IMR-90 (cell line): ENCODE measurements around the gene BLVRB. TPM values are rescaled to one million over a fixed set of nuclear protein-coding genes. Genes with fewer than 3 reads are reported as not detected.

Experiments
- ATAC-seq: fragments of 200-7000 bp; cut with Tn5 transposase; 2 replicates; pipeline ENCODE4 v1.9.1; 2020; ENCODE audit warnings: low read depth, mild to moderate bottlenecking, moderate library complexity
- BruUV-seq: library from RNA; stranded (reverse); fragments of 400-500 nt; replicated peaks from 2 replicates; lab custom pipeline; 2021; lab: Mats Ljungman, UMichigan
- CTCF ChIA-PET: fragments of 300-600 bp; formaldehyde crosslinking; extraction: SDS; loops from one replicate; lab custom pipeline; 2021; ENCODE audit warnings: antibody characterized with exemption; lab: Yijun Ruan, JAX
- POLR2A ChIA-PET: fragments of 300-600 bp; sonication (Branson Sonifier 250); formaldehyde crosslinking; loops from one replicate; lab custom pipeline; 2022; ENCODE audit warnings: antibody characterized with exemption; ENCODE audit not compliant: unreplicated experiment; lab: Charles Lee
- DNase-seq: peaks from one replicate; pipeline ENCODE4 v3.0.0; 2013
- H2AFZ ChIP-seq: replicated peaks from 2 replicates; pipeline ENCODE3; 2013; ENCODE audit warnings: low read length, mild to moderate bottlenecking; ENCODE audit not compliant: poor library complexity
- H2AK5ac ChIP-seq: 2 replicates; pipeline ENCODE4 v1.6.1; 2013; ENCODE audit warnings: low read depth, low read length, inconsistent platforms
- H2AK9ac ChIP-seq: replicated peaks from 2 replicates; pipeline ENCODE3; 2013; ENCODE audit warnings: mild to moderate bottlenecking, low read depth, low read length, moderate library complexity; ENCODE audit not compliant: poor library complexity
- H2BK120ac ChIP-seq: 2 replicates; pipeline ENCODE4 v1.6.1; 2013; ENCODE audit warnings: low read depth, low read length, inconsistent platforms
- H2BK15ac ChIP-seq: 3 replicates; pipeline ENCODE4 v1.6.1; 2013; ENCODE audit warnings: low read depth, low read length, inconsistent platforms
- H2BK20ac ChIP-seq: 2 replicates; pipeline ENCODE4 v1.6.1; 2013; ENCODE audit warnings: low read depth, mild to moderate bottlenecking, inconsistent platforms, low read length, moderate library complexity
- H2BK5ac ChIP-seq: 2 replicates; pipeline ENCODE4 v1.6.1; 2013; ENCODE audit warnings: mild to moderate bottlenecking, low read depth, low read length, inconsistent platforms; ENCODE audit not compliant: poor library complexity, severe bottlenecking
- H3K14ac ChIP-seq: replicated peaks from 2 replicates; pipeline ENCODE4 v1.6.1; 2013; ENCODE audit warnings: low read depth, low read length, inconsistent platforms
- H3K18ac ChIP-seq: 2 replicates; pipeline ENCODE4 v1.6.1; 2013; ENCODE audit warnings: low read depth, low read length, control low read depth
- H3K23ac ChIP-seq: 2 replicates; pipeline ENCODE4 v1.6.1; 2013; ENCODE audit warnings: low read depth, low read length, inconsistent platforms
- H3K27ac ChIP-seq: 2 replicates; pipeline ENCODE4 v1.5.1; 2013; ENCODE audit warnings: mild to moderate bottlenecking, control low read depth, low read length; ENCODE audit not compliant: insufficient read depth
- H3K27me3 ChIP-seq: 2 replicates; pipeline ENCODE4 v1.6.1; 2013; ENCODE audit warnings: low read length; ENCODE audit not compliant: control insufficient read depth, insufficient read depth
- H3K36me3 ChIP-seq: 2 replicates; pipeline ENCODE4 v1.6.1; 2013; ENCODE audit warnings: low read length, mixed read lengths; ENCODE audit not compliant: control insufficient read depth, insufficient read depth
- H3K4ac ChIP-seq: 2 replicates; pipeline ENCODE4 v1.6.1; 2013; ENCODE audit warnings: low read depth, low read length, inconsistent platforms
- H3K4me1 ChIP-seq: 2 replicates; pipeline ENCODE4 v1.6.1; 2013; ENCODE audit warnings: low read length, mixed read lengths; ENCODE audit not compliant: control insufficient read depth, insufficient read depth
- H3K4me2 ChIP-seq: 2 replicates; pipeline ENCODE4 v1.6.1; 2013; ENCODE audit warnings: low read depth, mild to moderate bottlenecking, control low read depth, low read length, moderate library complexity
- H3K4me3 ChIP-seq: 2 replicates; pipeline ENCODE4 v1.5.1; 2013; ENCODE audit warnings: low read depth, mild to moderate bottlenecking, control low read depth, low read length, moderate library complexity; ENCODE audit not compliant: insufficient read depth
- H3K56ac ChIP-seq: 2 replicates; pipeline ENCODE4 v1.6.1; 2013; ENCODE audit warnings: low read length, inconsistent platforms; ENCODE audit not compliant: insufficient read depth; ENCODE audit errors: extremely low read depth
- H3K79me1 ChIP-seq, 2 experiments: 2 replicates each; pipeline ENCODE4 v1.6.1; 2013; ENCODE audit warnings: low read length in 2 of 2, inconsistent platforms in 1 of 2, low read depth in 1 of 2
- H3K9ac ChIP-seq: 2 replicates; pipeline ENCODE4 v1.6.1; 2013; ENCODE audit warnings: low read depth, low read length, control low read depth
- H3K9me1 ChIP-seq: 2 replicates; pipeline ENCODE4 v1.6.1; 2013; ENCODE audit warnings: low read length, inconsistent platforms; ENCODE audit not compliant: insufficient read depth
- H3K9me3 ChIP-seq: 2 replicates; pipeline ENCODE4 v1.6.1; 2013; ENCODE audit warnings: low read length; ENCODE audit not compliant: control insufficient read depth, insufficient read depth
- H4K20me1 ChIP-seq: 2 replicates; pipeline ENCODE4 v1.6.1; 2013; ENCODE audit warnings: low read length, inconsistent platforms; ENCODE audit not compliant: insufficient read depth
- H4K5ac ChIP-seq: 2 replicates; pipeline ENCODE4 v1.6.1; 2013; ENCODE audit warnings: mild to moderate bottlenecking, low read depth, low read length, control low read depth
- H4K8ac ChIP-seq, 2 experiments: 2 replicates each; pipeline ENCODE4 v1.6.1; 2013; ENCODE audit warnings: low read depth in 2 of 2, low read length in 2 of 2, control low read depth in 1 of 2, inconsistent platforms in 1 of 2
- H4K91ac ChIP-seq: 2 replicates; pipeline ENCODE4 v1.6.1; 2013; ENCODE audit warnings: low read depth, low read length, inconsistent platforms; ENCODE audit not compliant: insufficient read depth
- CEBPB ChIP-seq: IDR thresholded peaks from 2 replicates; pipeline ENCODE4 v1.6.1; 2012; ENCODE audit warnings: low read depth, low read length, improper control_type of control experiment
- CHD1 ChIP-seq: IDR thresholded peaks from 2 replicates; pipeline ENCODE4 v1.6.1; 2012; ENCODE audit warnings: low read depth, low read length, improper control_type of control experiment
- FOS ChIP-seq: fragments of 150-350 bp; IDR thresholded peaks from 2 replicates; pipeline ENCODE4 v1.6.1; 2016; ENCODE audit warnings: low read depth, low read length
- MAFK ChIP-seq: IDR thresholded peaks from 2 replicates; pipeline ENCODE4 v1.6.1; 2012; ENCODE audit warnings: low read depth, low read length, improper control_type of control experiment
- MAZ ChIP-seq: IDR thresholded peaks from 2 replicates; pipeline ENCODE4 v1.6.1; 2012; ENCODE audit warnings: low read depth, mild to moderate bottlenecking, low read length, improper control_type of control experiment, moderate library complexity, borderline replicate concordance
- MXI1 ChIP-seq: IDR thresholded peaks from 2 replicates; pipeline ENCODE4 v1.6.1; 2012; ENCODE audit warnings: low read depth, mild to moderate bottlenecking, low read length, moderate library complexity, borderline replicate concordance
- NFE2L2 ChIP-seq: fragments of 150-350 bp; IDR thresholded peaks from 2 replicates; pipeline ENCODE4 v1.6.1; 2016; ENCODE audit warnings: low read depth, mild to moderate bottlenecking, low read length
- POLR2A ChIP-seq: IDR thresholded peaks from 2 replicates; pipeline ENCODE4 v1.6.1; 2012; ENCODE audit warnings: mild to moderate bottlenecking, low read depth, low read length
- RAD21 ChIP-seq: IDR thresholded peaks from 2 replicates; pipeline ENCODE4 v1.6.1; 2012; ENCODE audit warnings: low read length, improper control_type of control experiment
- RCOR1 ChIP-seq: IDR thresholded peaks from 2 replicates; pipeline ENCODE4 v1.6.1; 2012; ENCODE audit warnings: mild to moderate bottlenecking, low read length, improper control_type of control experiment; ENCODE audit not compliant: insufficient replicate concordance
- RFX5 ChIP-seq: IDR thresholded peaks from 2 replicates; pipeline ENCODE4 v1.8.0; 2012; ENCODE audit warnings: low read depth, mild to moderate bottlenecking, low read length, moderate library complexity
- SMC3 ChIP-seq: fragments of 150-350 bp; IDR thresholded peaks from 2 replicates; pipeline ENCODE4 v1.6.1; 2016; ENCODE audit warnings: low read depth, mild to moderate bottlenecking, antibody characterized with exemption, low read length, moderate library complexity
- WGBS, 2 experiments: methylation state at CpG; one replicate each; pipeline versions ENCODE4 v1.1.5 to v1.1.7; 2013; ENCODE audit warnings: missing lambda C conversion rate in 2 of 2; ENCODE audit not compliant: insufficient read length in 1 of 2; ENCODE audit errors: extremely low coverage in 2 of 2; 5-methylcytosine and 5-hydroxymethylcytosine counted together
- dilution Hi-C: fragments of 300-500 bp; cut with HindIII; formaldehyde crosslinking; loops from one replicate; pipeline ENCODE4 v1.14.3; 2018; ENCODE audit warnings: low sequenced_read_pairs; ENCODE audit not compliant: unreplicated experiment
- in situ Hi-C: fragments of 300-500 bp; cut with MboI; formaldehyde crosslinking; loops from 3 replicates; pipeline ENCODE4 v1.14.3; 2019; ENCODE audit warnings: low sequenced_read_pairs, inconsistent platforms, mixed read lengths
- intact Hi-C: fragments of 100-400 bp; cut with micrococcal nuclease; formaldehyde crosslinking; loops from 2 replicates; pipeline ENCODE4 v1.10.0; 2022
- polyA plus RNA-seq, 3 experiments: library from polyadenylated mRNA; depleted of rRNA; stranded (reverse); fragments of >200 nt; gene quantifications; 2 replicates each; pipeline ENCODE4 v1.2.3, GENCODE V29; 2012; ENCODE audit warnings: low replicate concordance in 1 of 3
- total RNA-seq: library from RNA; depleted of rRNA; stranded (reverse); fragments of >200 nt; gene quantifications from 2 replicates; pipeline ENCODE4 v1.2.3, GENCODE V29; 2012
- TF ChIP-seq, protein P1 (sequence below): fragments of 150-350 bp; IDR thresholded peaks from 2 replicates; pipeline ENCODE4 v1.6.1; 2016; ENCODE audit warnings: low read depth, mild to moderate bottlenecking, low read length, moderate library complexity, borderline replicate concordance
- TF ChIP-seq, protein P2 (sequence below): conservative IDR thresholded peaks from 2 replicates; pipeline ENCODE4 v1.5.1; 2012; ENCODE audit warnings: mild to moderate bottlenecking, low read depth, low read length, improper control_type of control experiment
- TF ChIP-seq, protein P3 (sequence below): fragments of 150-350 bp; IDR thresholded peaks from 2 replicates; pipeline ENCODE4 v1.6.1; 2017; ENCODE audit warnings: mild to moderate bottlenecking, antibody characterized with exemption, low read length, low read depth

BLVRB gene
- total and polyA plus RNA-seq, 2 of the 4 experiments (the other 2 are of a cell fraction) = 65.2 to 102 TPM

DNA sequence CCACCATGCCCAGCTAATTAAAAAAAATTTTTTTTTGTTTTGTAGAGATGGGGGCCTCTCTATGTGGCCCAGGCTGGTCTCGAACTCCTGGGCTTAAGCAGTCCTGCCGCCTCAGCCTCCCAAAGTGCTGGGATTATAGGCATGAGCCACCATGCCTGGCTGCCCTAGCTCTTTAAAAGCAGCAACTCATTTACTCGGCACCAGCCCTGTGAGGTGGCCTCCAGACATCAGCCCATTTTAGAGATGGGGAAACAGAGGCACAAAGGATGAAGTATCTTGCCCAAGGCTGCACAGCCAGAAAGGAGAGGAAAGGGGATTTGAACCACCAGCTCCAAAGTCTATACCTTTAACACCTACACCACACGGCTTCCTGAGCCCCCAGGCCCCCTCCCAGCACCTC, 52.7 kb downstream of the BLVRB start:
- Histone ChIP-seq H3K14ac (no peak overlapping the region), H4K20me1 (no peaks in the 10 kb centered on the region), H2AK9ac (no peak overlapping the region), H3K9me3 (no peaks in the 10 kb centered on the region), H4K8ac (no peak overlapping the region), H3K27me3 (no peaks in the 10 kb centered on the region), H4K5ac (no peak overlapping the region), H3K18ac (no peak overlapping the region), H3K9me1 (peaks cover 9% of the 10 kb centered on the region), H2AFZ (no peak overlapping the region), H2BK20ac (no peak overlapping the region), H3K56ac (no peak overlapping the region), H3K4ac (no peak overlapping the region), H3K27ac (no peak overlapping the region), H3K36me3 (no peaks in the 10 kb centered on the region), H3K9ac (no peak overlapping the region), H2BK15ac (no peak overlapping the region), H3K79me1 (no peaks in the 10 kb centered on the region), H4K91ac (no peak overlapping the region), H3K4me1 (peaks cover 7% of the 10 kb centered on the region), H2BK5ac (no peak overlapping the region), H3K4me2 (no peak overlapping the region), H2BK120ac (no peak overlapping the region), H2AK5ac (0 out of 2 replicates have a peak overlapping the region, but pooled peaks have one; percentile 6), H3K4me3 (no peak overlapping the region), H3K23ac (no peak overlapping the region)
- no TSS peak for BruUV-seq
- no peak for TF ChIP-seq RFX5
- no peak for TF ChIP-seq FOS
- TF ChIP-seq, protein P1, sequence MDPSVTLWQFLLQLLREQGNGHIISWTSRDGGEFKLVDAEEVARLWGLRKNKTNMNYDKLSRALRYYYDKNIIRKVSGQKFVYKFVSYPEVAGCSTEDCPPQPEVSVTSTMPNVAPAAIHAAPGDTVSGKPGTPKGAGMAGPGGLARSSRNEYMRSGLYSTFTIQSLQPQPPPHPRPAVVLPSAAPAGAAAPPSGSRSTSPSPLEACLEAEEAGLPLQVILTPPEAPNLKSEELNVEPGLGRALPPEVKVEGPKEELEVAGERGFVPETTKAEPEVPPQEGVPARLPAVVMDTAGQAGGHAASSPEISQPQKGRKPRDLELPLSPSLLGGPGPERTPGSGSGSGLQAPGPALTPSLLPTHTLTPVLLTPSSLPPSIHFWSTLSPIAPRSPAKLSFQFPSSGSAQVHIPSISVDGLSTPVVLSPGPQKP = no peak
- no peak for TF ChIP-seq CHD1
- TF ChIP-seq MXI1 = no peak
- no peak for TF ChIP-seq SMC3
- no peak for TF ChIP-seq RCOR1
- TF ChIP-seq MAFK = no peak
- TF ChIP-seq, protein P2, sequence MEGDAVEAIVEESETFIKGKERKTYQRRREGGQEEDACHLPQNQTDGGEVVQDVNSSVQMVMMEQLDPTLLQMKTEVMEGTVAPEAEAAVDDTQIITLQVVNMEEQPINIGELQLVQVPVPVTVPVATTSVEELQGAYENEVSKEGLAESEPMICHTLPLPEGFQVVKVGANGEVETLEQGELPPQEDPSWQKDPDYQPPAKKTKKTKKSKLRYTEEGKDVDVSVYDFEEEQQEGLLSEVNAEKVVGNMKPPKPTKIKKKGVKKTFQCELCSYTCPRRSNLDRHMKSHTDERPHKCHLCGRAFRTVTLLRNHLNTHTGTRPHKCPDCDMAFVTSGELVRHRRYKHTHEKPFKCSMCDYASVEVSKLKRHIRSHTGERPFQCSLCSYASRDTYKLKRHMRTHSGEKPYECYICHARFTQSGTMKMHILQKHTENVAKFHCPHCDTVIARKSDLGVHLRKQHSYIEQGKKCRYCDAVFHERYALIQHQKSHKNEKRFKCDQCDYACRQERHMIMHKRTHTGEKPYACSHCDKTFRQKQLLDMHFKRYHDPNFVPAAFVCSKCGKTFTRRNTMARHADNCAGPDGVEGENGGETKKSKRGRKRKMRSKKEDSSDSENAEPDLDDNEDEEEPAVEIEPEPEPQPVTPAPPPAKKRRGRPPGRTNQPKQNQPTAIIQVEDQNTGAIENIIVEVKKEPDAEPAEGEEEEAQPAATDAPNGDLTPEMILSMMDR = no peak
- TF ChIP-seq, protein P3, sequence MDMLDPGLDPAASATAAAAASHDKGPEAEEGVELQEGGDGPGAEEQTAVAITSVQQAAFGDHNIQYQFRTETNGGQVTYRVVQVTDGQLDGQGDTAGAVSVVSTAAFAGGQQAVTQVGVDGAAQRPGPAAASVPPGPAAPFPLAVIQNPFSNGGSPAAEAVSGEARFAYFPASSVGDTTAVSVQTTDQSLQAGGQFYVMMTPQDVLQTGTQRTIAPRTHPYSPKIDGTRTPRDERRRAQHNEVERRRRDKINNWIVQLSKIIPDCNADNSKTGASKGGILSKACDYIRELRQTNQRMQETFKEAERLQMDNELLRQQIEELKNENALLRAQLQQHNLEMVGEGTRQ = no peak
- TF ChIP-seq CEBPB = no peak
- no peak for TF ChIP-seq RAD21
- TF ChIP-seq POLR2A = no peak
- TF ChIP-seq NFE2L2 = no peak
- no peak for TF ChIP-seq MAZ
- 100% methylated on average over 1 of the region's 4 CpGs; no CpG with 5 or more reads in 1 of the 2 experiments for WGBS, 2 experiments
- dilution Hi-C loops = no loop called here
- ATAC-seq = no peak
- ChIA-PET POLR2A (no interaction called here), CTCF (interaction anchor here (1.2 kb wide), 1 partner anchor 8 kb away, joined by 4 read pairs; no protein-coding TSS in a partner anchor)
- intact Hi-C loops = no loop called here
- no peak for DNase-seq
- in situ Hi-C loops = no loop called here
